HCT116 (cell line): Measurements from ENCODE around the gene CCDC187.

Experiments used
- CEBPB ChIP-seq: IDR thresholded peaks from 2 replicates; pipeline ENCODE4 v1.6.1; 2012; ENCODE audit warnings: low read depth
- CTCF ChIP-seq, 3 experiments: fragments of 200-600 bp in 1 of 3; sonication (generic) in 1 of 3; IDR thresholded peaks in 2 of 3; conservative IDR thresholded peaks in 1 of 3; 2 replicates each; pipeline ENCODE4 v1.5.1; 2012 to 2017; ENCODE audit warnings: low read depth in 2 of 3, low read length in 2 of 3, antibody characterized with exemption in 1 of 3, borderline replicate concordance in 1 of 3, control low read depth in 1 of 3, mild to moderate bottlenecking in 1 of 3, mixed read lengths in 1 of 3, mixed run types in 1 of 3, moderate library complexity in 1 of 3; ENCODE audit not compliant: insufficient read depth in 1 of 3
- EZH2 ChIP-seq: fragments of 200-600 bp; sonication (generic); IDR thresholded peaks from 2 replicates; pipeline ENCODE4 v1.6.1; 2017; ENCODE audit warnings: antibody characterized with exemption, mixed run types
- EZH2phosphoT487 ChIP-seq: fragments of 200-600 bp; IDR thresholded peaks from 2 replicates; pipeline ENCODE4 v1.6.1; 2018; ENCODE audit warnings: antibody characterized with exemption, borderline replicate concordance
- JUND ChIP-seq: IDR thresholded peaks from 2 replicates; pipeline ENCODE4 v1.6.1; 2012
- POLR2A ChIP-seq: IDR thresholded peaks from 2 replicates; pipeline ENCODE4 v1.7.0; 2011; ENCODE audit warnings: borderline replicate concordance; ENCODE audit not compliant: insufficient read depth, insufficient read length; ENCODE audit errors: extremely low read depth
- RAD21 ChIP-seq: IDR thresholded peaks from 2 replicates; pipeline ENCODE4 v1.6.1; 2012; ENCODE audit warnings: low read depth, mild to moderate bottlenecking
- SIN3A ChIP-seq: IDR thresholded peaks from 2 replicates; pipeline ENCODE4 v1.6.1; 2012; ENCODE audit warnings: low read depth
- ZFX ChIP-seq: fragments of 450-650 bp; IDR thresholded peaks from 2 replicates; pipeline ENCODE4 v1.6.1; 2017

- TF ChIP-seq EZH2phosphoT487 (no peak), CTCF (IDR thresholded peaks at IDR 0.05 in 2 of 3, conservative IDR thresholded peaks at IDR 0.05 in 1 of 3; ENCODE audit: borderline replicate concordance in 1 of 3, insufficient read depth in 1 of 3, low read depth in 2 of 3, low read length in 2 of 3) (no peak), POLR2A (no peak), CEBPB (no peak), RAD21 (no peak), EZH2 (no peak), ZFX (no peak), SIN3A (no peak), JUND (no peak)
Measured at GRCh38 chr9:136325358-136325757, 21.5 kb upstream of the CCDC187 start.
